NCI-H1092 (cell line): ENCODE results near the gene IL34.

ENCODE experiments used
- DNase-seq: peaks from one replicate; lab custom pipeline; 2025; lab: John Stamatoyannopoulos, UW

Gene IL34

GRCh38 chr16:70689035-70689969 lies 42.9 kb downstream of the IL34 start:
- DNase-seq, result no peak

GRCh38 chr16:70689970-70690891 lies 43.9 kb downstream of the IL34 start:
- DNase-seq, result no peak

GRCh38 chr16:70691223-70692129 lies 45.1 kb downstream of the IL34 start:
- DNase-seq, result no peak

- no peak for DNase-seq
These were observed 45.9 kb downstream of the IL34 start for GRCh38 chr16:70692130-70692872.

GRCh38 chr16:70692873-70693671 lies 46.7 kb downstream of the IL34 start:
- no peak for DNase-seq

GRCh38 chr16:70694088-70694867 lies 47.9 kb downstream of the IL34 start:
- peak; percentile 68 for DNase-seq

GRCh38 chr16:70694868-70695218 lies 48.5 kb downstream of the IL34 start:
- peak; percentile 61 for DNase-seq

- peak; percentile 47 for DNase-seq
These were observed 49.1 kb downstream of the IL34 start for GRCh38 chr16:70695331-70696070.

- no peak for DNase-seq
These were observed 50.0 kb downstream of the IL34 start for GRCh38 chr16:70696355-70696754.

GRCh38 chr16:70696952-70697593 lies 50.7 kb downstream of the IL34 start:
- DNase-seq, result no peak

- DNase-seq, result no peak
These were observed 51.3 kb downstream of the IL34 start for GRCh38 chr16:70697594-70698170.

GRCh38 chr16:70698901-70699300 lies 52.5 kb downstream of the IL34 start:
- DNase-seq, result no peak

GRCh38 chr16:70699696-70700095 lies 53.3 kb downstream of the IL34 start:
- DNase-seq, result no peak

- peak; percentile 88 for DNase-seq
These were observed 54.0 kb downstream of the IL34 start for GRCh38 chr16:70700101-70701020.

GRCh38 chr16:70701036-70701435 lies 54.7 kb downstream of the IL34 start:
- DNase-seq, result no peak

- DNase-seq, result no peak
These were observed 55.2 kb downstream of the IL34 start for GRCh38 chr16:70701596-70701995.

- no peak for DNase-seq
These were observed 55.6 kb downstream of the IL34 start for GRCh38 chr16:70701998-70702397.
